Effector memory CD4-positive, alpha-beta T cell (primary cell): ENCODE measurements around the gene CAMK2D.

Experiments used
- DNase-seq, 3 donors: peaks; one replicate each; pipeline ENCODE4 v3.0.0-alpha.2; 2020
- H3K27ac ChIP-seq: 2 replicates; pipeline ENCODE4 v1.7.0; 2013; ENCODE audit warnings: mild to moderate bottlenecking, low read length, moderate library complexity; ENCODE audit not compliant: insufficient read depth, poor library complexity, severe bottlenecking
- H3K27me3 ChIP-seq: replicated peaks from 2 replicates; pipeline ENCODE4 v1.7.0; 2013; ENCODE audit warnings: mild to moderate bottlenecking, low read length; ENCODE audit not compliant: insufficient read depth, control insufficient read depth, poor library complexity, severe bottlenecking
- H3K36me3 ChIP-seq: 2 replicates; pipeline ENCODE4 v1.7.0; 2013; ENCODE audit warnings: mild to moderate bottlenecking, low read length, moderate library complexity; ENCODE audit not compliant: control insufficient read depth, insufficient read depth
- H3K4me1 ChIP-seq: 2 replicates; pipeline ENCODE4 v1.7.0; 2013; ENCODE audit warnings: low read length, mild to moderate bottlenecking; ENCODE audit not compliant: control insufficient read depth, insufficient read depth, poor library complexity, severe bottlenecking
- H3K4me3 ChIP-seq: 2 replicates; pipeline ENCODE4 v1.7.0; 2013; ENCODE audit warnings: low read length, low read depth, mild to moderate bottlenecking; ENCODE audit not compliant: insufficient read depth, poor library complexity, severe bottlenecking
- H3K9me3 ChIP-seq: 2 replicates; pipeline ENCODE4 v1.7.0; 2013; ENCODE audit warnings: mild to moderate bottlenecking, low read length, moderate library complexity; ENCODE audit not compliant: control insufficient read depth

CAMK2D gene

GRCh38 chr4:113783701-113784100 lies 22.2 kb upstream of the CAMK2D start:
- no peak for DNase-seq

GRCh38 chr4:113783289-113783688 lies 21.8 kb upstream of the CAMK2D start:
- Histone ChIP-seq H3K9me3 (no peaks in the 10 kb centered on the region), H3K4me1 (no peaks in the 10 kb centered on the region), H3K27ac (no peak overlapping the region), H3K27me3 (no peaks in the 10 kb centered on the region), H3K4me3 (no peak overlapping the region), H3K36me3 (no peaks in the 10 kb centered on the region)
- DNase-seq = no peak

More at GRCh38 chr4:113783701-113784100, 22.2 kb upstream of the CAMK2D start:
- H3K9me3 ChIP-seq = no peaks in the 10 kb centered on the region
- H3K27ac ChIP-seq = no peak overlapping the region
- H3K36me3 ChIP-seq = no peaks in the 10 kb centered on the region
- no peaks in the 10 kb centered on the region for H3K4me1 ChIP-seq
- no peaks in the 10 kb centered on the region for H3K27me3 ChIP-seq
- H3K4me3 ChIP-seq = no peak overlapping the region

GRCh38 chr4:113781439-113782040 lies 20.0 kb upstream of the CAMK2D start:
- H3K4me3 ChIP-seq = no peak overlapping the region
- H3K27ac ChIP-seq = no peak overlapping the region
- no peak for DNase-seq
- no peaks in the 10 kb centered on the region for H3K27me3 ChIP-seq
- no peaks in the 10 kb centered on the region for H3K36me3 ChIP-seq
- no peaks in the 10 kb centered on the region for H3K9me3 ChIP-seq
- H3K4me1 ChIP-seq = no peaks in the 10 kb centered on the region

- Histone ChIP-seq H3K4me1 (no peaks in the 10 kb centered on the region), H3K36me3 (no peaks in the 10 kb centered on the region), H3K27me3 (no peaks in the 10 kb centered on the region), H3K27ac (no peak overlapping the region), H3K9me3 (no peaks in the 10 kb centered on the region), H3K4me3 (no peak overlapping the region)
- DNase-seq = no peak
These were observed 15.1 kb upstream of the CAMK2D start for GRCh38 chr4:113776679-113777078.

- no peak for DNase-seq
- Histone ChIP-seq H3K27ac (no peak overlapping the region), H3K4me1 (no peaks in the 10 kb centered on the region), H3K27me3 (no peaks in the 10 kb centered on the region), H3K36me3 (no peaks in the 10 kb centered on the region), H3K4me3 (no peak overlapping the region), H3K9me3 (no peaks in the 10 kb centered on the region)
These were observed 14.5 kb upstream of the CAMK2D start for GRCh38 chr4:113776016-113776415.

- Histone ChIP-seq H3K36me3 (no peaks in the 10 kb centered on the region), H3K4me1 (no peaks in the 10 kb centered on the region), H3K27me3 (no peaks in the 10 kb centered on the region), H3K4me3 (no peak overlapping the region), H3K27ac (no peak overlapping the region), H3K9me3 (no peaks in the 10 kb centered on the region)
- no peak for DNase-seq
These were observed 12.2 kb upstream of the CAMK2D start for GRCh38 chr4:113773756-113774155.

GRCh38 chr4:113773014-113773413 lies 11.5 kb upstream of the CAMK2D start:
- no peak overlapping the region for H3K27ac ChIP-seq
- H3K9me3 ChIP-seq = no peaks in the 10 kb centered on the region
- no peak for DNase-seq
- H3K36me3 ChIP-seq = no peaks in the 10 kb centered on the region
- no peaks in the 10 kb centered on the region for H3K4me1 ChIP-seq
- H3K4me3 ChIP-seq = no peak overlapping the region
- H3K27me3 ChIP-seq = no peaks in the 10 kb centered on the region

GRCh38 chr4:113772319-113772718 lies 10.8 kb upstream of the CAMK2D start:
- no peak overlapping the region for H3K27ac ChIP-seq
- H3K27me3 ChIP-seq = no peaks in the 10 kb centered on the region
- no peak for DNase-seq
- H3K9me3 ChIP-seq = no peaks in the 10 kb centered on the region
- H3K36me3 ChIP-seq = no peaks in the 10 kb centered on the region
- no peaks in the 10 kb centered on the region for H3K4me1 ChIP-seq
- no peak overlapping the region for H3K4me3 ChIP-seq

- Histone ChIP-seq H3K9me3 (no peaks in the 10 kb centered on the region), H3K27me3 (no peaks in the 10 kb centered on the region), H3K4me1 (no peaks in the 10 kb centered on the region), H3K27ac (no peak overlapping the region), H3K4me3 (no peak overlapping the region), H3K36me3 (no peaks in the 10 kb centered on the region)
- no peak for DNase-seq
These were observed 8.2 kb upstream of the CAMK2D start for GRCh38 chr4:113769744-113770143.

- Histone ChIP-seq H3K27ac (no peak overlapping the region), H3K9me3 (no peaks in the 10 kb centered on the region), H3K36me3 (no peaks in the 10 kb centered on the region), H3K4me3 (no peak overlapping the region), H3K4me1 (no peaks in the 10 kb centered on the region), H3K27me3 (no peaks in the 10 kb centered on the region)
- DNase-seq = no peak
These were observed 7.4 kb upstream of the CAMK2D start for GRCh38 chr4:113768952-113769351.
